HG02884 (cell line): ENCODE results near the gene RYR2.
"Not testable (repeated sequence)": the region's sequence is repeated elsewhere in the genome, so short reads cannot be mapped to it uniquely, and the experiment has no call there.

Experiments used
- ATAC-seq: cut with Tn5 transposase; IDR thresholded peaks from one replicate; pipeline ENCODE4 v1.9.1; 2021; ENCODE audit warnings: mild to moderate bottlenecking, moderate library complexity; ENCODE audit not compliant: unreplicated experiment

RYR2 gene

DNA sequence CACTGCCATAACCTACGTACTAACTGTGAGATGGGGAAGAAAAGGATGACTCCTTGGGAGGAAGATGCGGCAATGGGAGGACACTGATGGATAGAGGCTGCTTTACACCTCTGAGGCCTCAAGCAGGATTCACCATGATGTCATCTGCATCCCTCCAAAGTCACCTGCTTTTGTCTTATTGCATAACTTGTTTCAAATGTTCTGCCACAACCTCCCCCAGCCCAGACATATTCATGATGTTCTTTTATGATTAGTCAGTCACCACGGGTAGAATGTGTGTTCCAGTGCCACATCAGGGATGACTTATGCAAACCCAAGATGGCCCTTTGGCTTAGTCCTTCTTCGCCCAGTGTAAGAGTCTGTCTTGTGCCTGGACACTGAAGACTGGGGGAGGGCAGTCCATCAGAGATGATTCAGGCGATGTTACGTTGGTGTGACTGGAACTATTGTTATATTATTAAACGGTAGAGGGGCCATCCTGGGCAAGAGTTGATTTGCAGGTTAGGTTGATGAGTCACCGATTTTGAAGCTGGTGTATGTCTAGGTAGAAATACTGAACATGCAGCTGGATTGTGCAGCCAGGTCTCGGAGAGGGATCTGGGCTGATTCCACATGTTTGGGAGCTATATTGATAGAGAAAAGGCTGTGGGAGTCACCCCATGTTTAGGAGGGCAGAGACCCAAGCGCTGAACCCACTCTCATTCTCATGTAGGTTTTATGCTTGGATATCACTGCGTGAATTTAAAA is 32.6 kb downstream of the RYR2 start:
- no peak for ATAC-seq

DNA sequence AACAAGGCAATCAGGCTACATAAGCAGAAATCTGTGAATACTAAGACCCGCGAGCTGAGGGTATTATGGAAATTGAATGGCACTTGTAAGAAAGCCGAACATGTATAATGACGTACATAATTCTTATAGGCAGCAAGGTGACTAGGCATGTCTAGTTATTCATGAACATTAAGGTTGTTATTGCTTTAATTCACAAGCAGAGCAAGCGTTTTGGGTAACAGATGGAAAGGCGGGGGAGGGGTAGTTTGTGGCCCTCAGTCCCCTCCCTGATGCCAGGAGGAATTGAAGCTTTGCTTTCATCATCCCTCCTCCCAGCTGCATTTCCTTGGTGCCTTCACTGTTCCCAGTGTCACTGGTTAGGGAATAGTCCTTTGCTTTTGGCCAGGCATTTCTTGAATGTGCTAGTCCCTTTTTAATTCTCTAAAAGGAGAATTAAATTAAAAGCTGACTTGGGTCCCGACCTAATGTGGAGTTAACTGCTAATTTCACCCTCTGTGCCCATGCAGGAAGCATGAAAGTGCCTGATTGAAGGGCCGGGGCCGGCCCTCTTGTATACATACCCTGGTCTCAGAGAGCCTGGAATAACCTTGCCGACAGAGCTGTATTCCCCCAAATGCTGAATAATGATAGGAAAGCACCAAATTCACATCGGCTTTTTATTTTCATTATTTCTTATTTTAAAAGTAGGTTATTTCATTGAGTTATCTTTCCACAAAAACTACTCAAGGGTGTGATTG is 42.5 kb downstream of the RYR2 start:
- no peak for ATAC-seq

DNA sequence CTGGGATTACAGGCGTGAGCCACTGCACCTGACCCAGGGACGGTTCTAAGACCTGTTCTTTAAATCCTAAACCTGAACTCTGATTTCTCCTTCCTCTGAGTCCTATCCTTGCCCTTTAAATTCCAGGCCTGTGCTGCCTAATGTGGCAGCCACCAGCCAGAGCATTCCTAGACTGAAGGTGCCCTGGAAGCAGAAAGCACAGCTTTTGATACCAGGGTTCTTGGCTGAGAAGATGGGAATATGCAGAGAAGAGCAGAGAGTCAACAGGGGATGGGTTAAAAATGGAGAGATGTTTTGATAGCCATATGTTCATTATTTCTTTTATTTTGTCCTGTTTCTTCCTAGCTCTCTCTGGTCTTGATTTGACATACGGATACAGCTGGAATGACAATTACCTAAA is 49.7 kb downstream of the RYR2 start:
- no peak for ATAC-seq

DNA sequence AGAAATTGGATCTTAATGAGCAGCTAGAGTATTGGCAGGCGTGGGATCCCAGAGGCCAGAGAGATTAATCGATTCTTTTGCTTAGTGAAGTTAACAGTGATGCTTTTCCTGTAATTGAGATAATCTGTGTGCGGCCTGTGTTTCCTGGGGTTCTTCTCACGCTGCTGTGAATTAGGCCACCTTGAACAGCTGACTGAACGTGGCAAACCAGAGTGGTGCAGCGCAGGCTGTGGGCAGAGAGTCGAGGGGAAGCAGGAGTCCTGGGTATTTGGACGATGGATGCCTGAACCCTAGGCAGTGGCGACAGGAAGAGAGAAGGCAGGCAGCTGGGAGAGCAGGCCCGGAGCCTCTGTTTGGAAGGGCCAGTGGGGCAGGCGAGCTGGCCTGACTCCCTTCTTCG is 51.7 kb downstream of the RYR2 start:
- no peak for ATAC-seq

GRCh38 chr1:237098541-237098940 is 56.6 kb downstream of the RYR2 start:
- no peak for ATAC-seq

DNA sequence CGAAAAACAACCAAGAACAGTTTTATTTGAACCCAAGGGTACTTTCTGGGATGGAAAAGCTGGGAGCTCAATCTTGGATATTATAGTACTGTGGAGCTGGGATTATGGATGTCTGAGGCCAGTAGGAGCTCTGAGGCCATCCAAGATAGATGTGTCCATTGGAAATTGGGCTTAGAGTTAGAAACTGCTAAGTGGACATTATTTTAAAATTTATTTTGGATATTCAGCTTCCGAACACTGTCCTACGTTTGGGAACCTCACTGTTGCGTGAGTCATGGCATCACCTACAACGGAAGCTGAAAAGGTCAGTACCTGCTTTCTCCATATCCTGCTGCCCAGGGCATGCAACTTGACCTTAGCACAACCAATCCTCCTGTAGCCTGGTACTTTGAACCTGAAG is 61.0 kb downstream of the RYR2 start:
- ATAC-seq = no peak

- ATAC-seq = no peak
Measured at GRCh38 chr1:237104096-237104495, 62.1 kb downstream of the RYR2 start.

DNA sequence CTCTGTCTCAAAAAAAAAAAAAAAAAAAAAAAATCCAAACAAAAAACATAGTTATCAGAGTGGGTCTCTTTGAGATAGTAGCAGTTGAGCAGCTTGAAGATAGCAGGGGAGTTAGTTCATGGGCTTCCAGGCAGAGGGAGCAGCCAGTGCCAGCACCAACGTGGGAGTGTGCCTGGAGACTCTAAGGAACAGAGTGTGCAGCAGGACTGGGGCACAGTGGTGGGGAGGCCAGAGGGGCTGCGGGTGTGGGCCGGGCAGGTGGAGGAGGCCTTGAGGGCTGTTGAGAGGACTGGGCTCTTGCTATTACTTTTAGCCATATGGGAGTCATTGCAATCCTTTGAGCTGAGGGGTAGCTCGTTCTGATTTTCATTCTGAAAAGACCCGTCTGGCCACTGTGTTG is 63.8 kb downstream of the RYR2 start:
- ATAC-seq = no peak

DNA sequence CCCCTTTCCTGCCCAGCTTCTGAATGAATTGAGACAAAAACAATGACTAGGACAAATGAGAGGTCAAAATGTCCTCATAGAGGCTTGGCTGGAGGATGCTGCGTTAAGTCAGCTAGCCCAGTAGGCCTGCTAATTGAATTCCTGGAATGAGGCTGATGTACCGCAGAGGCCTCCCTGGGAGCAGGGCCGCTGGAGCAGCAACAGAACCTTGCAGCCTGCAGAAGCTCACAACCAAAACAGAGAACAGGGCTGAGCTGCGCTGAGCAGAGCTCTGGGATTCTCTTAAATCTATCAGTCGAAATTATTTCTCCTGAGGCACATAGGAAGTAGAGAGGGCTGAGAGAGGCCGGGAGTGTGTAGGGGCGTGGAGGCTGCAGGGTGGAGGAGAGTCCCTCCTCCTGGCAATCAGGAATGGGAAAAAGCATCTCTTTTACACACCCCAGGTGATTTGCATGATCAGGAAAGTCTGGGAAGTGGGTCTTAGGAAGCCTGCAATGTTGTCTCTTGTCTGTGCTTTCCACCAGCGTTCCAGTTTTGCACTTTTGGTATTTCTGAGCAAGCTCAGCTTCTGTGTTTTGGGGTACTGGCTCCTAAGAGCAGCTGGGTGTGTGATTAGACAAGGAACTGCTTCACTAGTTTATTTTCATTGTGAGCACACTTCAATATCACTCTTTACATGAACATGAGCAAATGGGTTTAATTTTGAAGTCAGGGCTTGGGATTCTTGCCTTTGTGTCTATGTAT is 66.5 kb downstream of the RYR2 start:
- ATAC-seq = no peak

- ATAC-seq = no peak
Measured at GRCh38 chr1:237111807-237112206, 69.8 kb downstream of the RYR2 start.

- no peak for ATAC-seq
Measured at GRCh38 chr1:237112663-237113062, 70.7 kb downstream of the RYR2 start.

GRCh38 chr1:237115035-237115434 is 73.1 kb downstream of the RYR2 start:
- no peak for ATAC-seq

DNA sequence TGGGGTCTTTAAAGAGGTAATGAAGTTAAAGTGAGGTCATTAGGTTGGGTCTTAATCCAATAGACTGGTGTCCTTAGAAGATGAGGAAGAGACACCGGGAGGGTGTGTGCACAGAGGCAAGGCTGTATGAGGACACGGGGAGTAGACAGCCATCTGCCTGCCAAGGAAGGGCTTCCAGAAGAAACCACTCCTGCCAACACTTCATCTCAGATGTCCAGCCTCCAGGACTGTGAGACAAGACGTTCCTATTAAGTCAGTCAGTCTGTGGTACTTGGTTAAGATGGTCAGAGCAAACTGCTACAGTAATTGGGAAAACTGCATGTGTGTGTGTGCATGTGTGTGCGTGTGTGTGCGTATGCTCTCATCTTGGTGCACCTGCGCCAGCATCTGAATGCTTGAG is 77.1 kb downstream of the RYR2 start:
- no peak for ATAC-seq

GRCh38 chr1:237120683-237121082 is 78.7 kb downstream of the RYR2 start:
- ATAC-seq = no peak

DNA sequence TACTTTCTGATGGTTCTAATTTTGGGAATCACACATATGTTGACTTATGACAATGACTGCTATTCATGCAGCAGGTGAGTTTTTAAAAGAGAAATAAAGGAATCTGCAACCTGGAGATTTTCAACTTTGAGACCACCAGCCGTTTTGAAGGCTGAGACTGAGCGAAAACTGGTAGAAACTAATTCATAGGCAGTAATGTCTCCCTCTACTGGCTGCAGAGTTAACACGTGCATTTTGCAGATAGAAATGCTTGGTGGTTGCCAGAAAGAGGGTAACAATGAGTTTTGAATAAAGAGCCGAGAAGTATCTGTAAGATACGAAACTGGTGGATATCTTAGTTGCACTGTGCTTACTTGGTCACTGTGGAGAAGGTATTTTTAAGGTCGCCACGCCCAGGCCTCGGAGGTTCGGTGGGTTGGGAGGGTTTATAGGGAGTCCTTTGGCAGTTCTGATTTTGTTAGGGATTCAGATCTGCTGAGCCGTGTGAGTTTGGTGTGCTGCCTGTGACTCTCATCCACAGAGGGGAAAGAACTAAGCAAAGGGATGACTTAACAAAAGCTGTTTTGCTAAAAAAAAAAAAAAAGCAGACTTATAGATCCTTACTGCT is 83.0 kb downstream of the RYR2 start:
- ATAC-seq = no peak

DNA sequence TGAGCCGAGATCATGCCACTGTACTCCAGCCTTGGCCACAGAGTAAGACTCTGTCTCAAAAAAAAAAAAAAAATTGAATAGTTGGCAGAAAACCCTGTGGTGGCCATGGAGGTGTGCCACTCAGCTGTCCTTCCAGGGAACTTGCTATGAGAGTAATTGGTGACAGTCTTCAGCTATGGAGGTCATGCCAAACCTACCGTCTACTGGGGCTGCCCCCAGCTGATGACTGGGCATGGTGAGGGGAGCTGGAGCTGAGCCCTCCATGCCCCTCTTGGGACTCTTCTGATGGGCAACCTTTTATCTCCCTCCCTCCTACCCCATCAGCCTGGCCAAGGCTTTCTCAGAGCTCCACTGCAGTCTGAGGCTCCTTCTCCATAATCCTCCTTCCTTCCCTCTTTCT is 84.2 kb downstream of the RYR2 start:
- no peak for ATAC-seq

- ATAC-seq = not testable (repeated sequence)
Measured at GRCh38 chr1:237127301-237127700, 85.3 kb downstream of the RYR2 start.

DNA sequence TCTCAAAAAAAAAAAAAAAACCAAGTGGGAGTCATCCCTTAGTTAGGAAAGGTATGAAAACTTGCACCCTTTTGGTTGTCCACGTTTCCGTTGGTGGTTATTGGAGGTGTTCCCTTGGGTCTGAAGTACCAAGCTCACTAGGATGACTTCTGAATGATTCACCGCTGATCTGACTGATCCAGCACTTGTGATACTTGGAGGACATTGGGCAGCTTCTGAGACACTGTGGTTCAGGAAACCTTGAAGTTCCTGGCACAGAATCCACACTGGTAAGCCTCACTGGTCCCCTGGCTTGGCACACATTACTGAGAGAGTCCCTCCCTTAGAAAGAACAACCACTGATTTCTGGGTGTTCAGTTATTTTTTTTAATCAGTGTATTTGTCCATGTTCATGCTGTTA is 91.9 kb downstream of the RYR2 start:
- no peak for ATAC-seq

- no peak for ATAC-seq
Measured at GRCh38 chr1:237134929-237135328, 92.9 kb downstream of the RYR2 start.

DNA sequence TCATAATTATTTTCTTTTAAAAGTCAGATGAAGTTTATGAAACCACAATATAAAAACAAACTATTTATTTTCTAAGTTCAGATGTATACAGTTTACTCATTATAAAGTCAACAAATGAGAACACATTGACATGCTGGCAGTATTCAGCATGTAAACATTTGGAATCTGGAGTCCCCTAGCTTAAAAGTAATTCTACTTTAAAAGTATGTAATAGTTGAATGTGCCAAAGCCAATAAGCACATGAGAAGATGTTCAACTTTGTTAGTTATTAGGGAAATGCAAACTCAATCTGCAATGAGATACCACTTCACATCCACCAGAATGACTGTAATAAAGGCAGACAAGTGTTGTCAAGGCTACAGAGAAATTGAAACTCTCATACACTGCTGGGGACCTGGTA is 96.6 kb downstream of the RYR2 start:
- ATAC-seq = no peak

DNA sequence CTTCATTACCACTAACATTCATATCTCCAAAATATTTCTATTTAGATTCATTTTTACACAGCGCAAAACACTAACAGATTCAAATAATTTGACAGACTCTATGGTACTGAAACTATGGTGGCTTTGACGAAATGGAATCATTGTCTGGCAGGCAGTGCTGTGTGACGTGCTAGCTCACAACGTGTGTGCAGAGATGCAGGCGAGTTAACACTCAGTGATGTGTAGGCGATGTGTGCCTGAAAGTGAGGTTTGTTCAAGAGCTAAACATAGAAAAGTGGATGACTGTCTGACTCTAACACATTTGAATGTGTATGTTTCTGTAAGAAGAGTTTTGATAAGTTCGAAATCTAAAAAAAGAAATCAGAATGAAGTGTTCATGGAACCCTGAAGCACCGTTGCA is 97.7 kb downstream of the RYR2 start:
- no peak for ATAC-seq
